HEK293 (cell line): ENCODE data around the gene VAMP5.

Source experiments
- CTCF ChIA-PET: fragments of 350-600 bp; formaldehyde crosslinking; extraction: SDS; loops from one replicate; lab custom pipeline; 2021; ENCODE audit warnings: antibody characterized with exemption; lab: Yijun Ruan, JAX
- POLR2A ChIA-PET: fragments of 300-600 bp; formaldehyde crosslinking; extraction: SDS; loops from one replicate; lab custom pipeline; 2020; ENCODE audit warnings: antibody characterized with exemption, inconsistent platforms; lab: Yijun Ruan, JAX
- H3K27ac ChIP-seq: fragments of 200-500 bp; sonication (Bioruptor generic); 2 replicates; pipeline ENCODE4 v1.5.1; 2014; ENCODE audit warnings: low read depth, low read length, control low read depth, inconsistent platforms; ENCODE audit errors: extremely low read depth
- H3K36me3 ChIP-seq, 2 experiments: fragments of 200-500 bp in 1 of 2; sonication (Bioruptor generic) in 1 of 2; 1 replicate in 1 of 2; 2 replicates in 1 of 2; pipeline ENCODE4 v1.5.1; 2014 to 2017; ENCODE audit warnings: inconsistent platforms in 2 of 2, low read length in 2 of 2; ENCODE audit not compliant: control insufficient read depth in 2 of 2, insufficient read depth in 1 of 2
- H3K4me1 ChIP-seq: fragments of 200-500 bp; sonication (Bioruptor generic); 2 replicates; pipeline ENCODE4 v1.5.1; 2014; ENCODE audit warnings: mild to moderate bottlenecking, low read length, inconsistent platforms; ENCODE audit not compliant: control insufficient read depth, insufficient read depth
- H3K4me3 ChIP-seq: 2 replicates; pipeline ENCODE4 v1.5.1; 2011; ENCODE audit warnings: low read depth, mild to moderate bottlenecking, control low read depth, low read length, moderate library complexity
- H3K9me3 ChIP-seq: fragments of 200-500 bp; sonication (Bioruptor generic); 2 replicates; pipeline ENCODE4 v1.5.1; 2014; ENCODE audit warnings: low read depth, low read length, inconsistent platforms; ENCODE audit not compliant: control insufficient read depth, insufficient read depth
- AEBP2 ChIP-seq: fragments of 450-650 bp; formaldehyde crosslinking; IDR thresholded peaks from 2 replicates; pipeline ENCODE4 v1.5.1; 2016; ENCODE audit warnings: missing biosample characterization, missing genetic modification characterization, borderline replicate concordance
- BCL11A ChIP-seq: fragments of 450-650 bp; formaldehyde crosslinking; IDR thresholded peaks from 2 replicates; pipeline ENCODE4 v1.5.1; 2016; ENCODE audit warnings: low read depth, missing biosample characterization, missing genetic modification characterization
- CTCF ChIP-seq: fragments of 450-650 bp; formaldehyde crosslinking; IDR thresholded peaks from 2 replicates; pipeline ENCODE4 v1.5.1; 2016; ENCODE audit warnings: missing biosample characterization, missing genetic modification characterization
- GLI2 ChIP-seq: fragments of 450-650 bp; formaldehyde crosslinking; IDR thresholded peaks from 2 replicates; pipeline ENCODE4; 2017; ENCODE audit warnings: missing biosample characterization, missing genetic modification characterization, low read depth, borderline replicate concordance
- KLF7 ChIP-seq: fragments of 450-650 bp; formaldehyde crosslinking; IDR thresholded peaks from 2 replicates; pipeline ENCODE4 v1.5.1; 2016; ENCODE audit warnings: missing biosample characterization, missing genetic modification characterization, borderline replicate concordance
- MZF1 ChIP-seq: fragments of 450-650 bp; formaldehyde crosslinking; IDR thresholded peaks from 2 replicates; pipeline ENCODE4 v1.5.1; 2017; ENCODE audit warnings: missing biosample characterization, missing genetic modification characterization, borderline replicate concordance
- PRDM10 ChIP-seq: fragments of 450-650 bp; formaldehyde crosslinking; IDR thresholded peaks from 2 replicates; pipeline ENCODE4 v1.5.1; 2016; ENCODE audit warnings: missing biosample characterization, missing genetic modification characterization
- SP2 ChIP-seq: fragments of 450-650 bp; formaldehyde crosslinking; IDR thresholded peaks from 2 replicates; pipeline ENCODE4 v1.5.1; 2016; ENCODE audit warnings: missing biosample characterization, missing genetic modification characterization
- ZBTB11 ChIP-seq: fragments of 450-650 bp; formaldehyde crosslinking; conservative IDR thresholded peaks from 2 replicates; pipeline ENCODE4 v1.5.1; 2016; ENCODE audit warnings: low read depth, missing biosample characterization, missing genetic modification characterization
- ZBTB21 ChIP-seq: fragments of 450-650 bp; formaldehyde crosslinking; IDR thresholded peaks from 2 replicates; pipeline ENCODE4 v1.5.1; 2017; ENCODE audit warnings: missing biosample characterization, missing genetic modification characterization
- ZNF221 ChIP-seq: fragments of 450-650 bp; formaldehyde crosslinking; IDR thresholded peaks from 2 replicates; pipeline ENCODE4 v1.5.1; 2017; ENCODE audit warnings: missing biosample characterization, missing genetic modification characterization, borderline replicate concordance
- ZNF580 ChIP-seq: fragments of 450-650 bp; formaldehyde crosslinking; IDR thresholded peaks from 2 replicates; pipeline ENCODE4 v1.5.1; 2016; ENCODE audit warnings: missing biosample characterization, missing genetic modification characterization
- ZSCAN30 ChIP-seq: fragments of 450-650 bp; IDR thresholded peaks from 2 replicates; pipeline ENCODE4 v1.5.1; 2018; ENCODE audit warnings: missing biosample characterization, mild to moderate bottlenecking, missing genetic modification characterization, moderate library complexity

VAMP5 gene

GRCh38 chr2:85599468-85600234 lies 15.4 kb downstream of the VAMP5 start:
- POLR2A ChIA-PET, result interaction anchor here (1.0 to 1.1 kb wide), 2 partner anchors 16 to 22 kb away, joined by 3 read pairs; no protein-coding TSS in a partner anchor

GRCh38 chr2:85600235-85600575 lies 16.0 kb downstream of the VAMP5 start:
- POLR2A ChIA-PET, result interaction anchor here (1.1 to 1.6 kb wide), 2 partner anchors 22 to 44 kb away, joined by 3 read pairs; no protein-coding TSS in a partner anchor
- H3K27ac ChIP-seq, result no peak overlapping the region; the same call in 1 of the 2 replicates
- peaks cover 7 to 35% of the 10 kb centered on the region in 2 experiments; a peak in 2 of 3 replicates for H3K36me3 ChIP-seq
- H3K4me1 ChIP-seq, result 0 out of 2 replicates have a peak, but pooled peaks cover 5% of the 10 kb centered on the region
- CTCF ChIA-PET, result interaction anchor here (1.1 kb wide), 1 partner anchor 52 kb away, joined by 3 read pairs; no protein-coding TSS in a partner anchor
- no peaks in the 10 kb centered on the region for H3K9me3 ChIP-seq
- no peak overlapping the region for H3K4me3 ChIP-seq
- TF ChIP-seq KLF7 (tag by site-specific recombination) (no peak), BCL11A (tag by site-specific recombination) (no peak), ZNF580 (tag by site-specific recombination) (no peak), GLI2 (tag by site-specific recombination) (no peak), ZBTB11 (tag by site-specific recombination) (no peak), MZF1 (tag by site-specific recombination) (no peak), ZSCAN30 (tag by site-specific recombination) (no peak), ZBTB21 (tag by site-specific recombination) (no peak)

More at GRCh38 chr2:85599468-85600234, 15.4 kb downstream of the VAMP5 start:
- Histone ChIP-seq H3K9me3 (no peaks in the 10 kb centered on the region), H3K27ac (no peak overlapping the region; the same call in 1 of the 2 replicates), H3K4me3 (no peak overlapping the region), H3K4me1 (0 out of 2 replicates have a peak, but pooled peaks cover 5% of the 10 kb centered on the region), H3K36me3 (peaks cover 7 to 35% of the 10 kb centered on the region in 2 experiments; a peak in 2 of 3 replicates)
- TF ChIP-seq AEBP2 (tag by site-specific recombination) (no peak), SP2 (no peak), ZNF221 (tag by site-specific recombination) (no peak), PRDM10 (tag by site-specific recombination) (0 out of 2 replicates have a peak, but pooled peaks have one; percentile 16), CTCF (no peak)
- CTCF ChIA-PET, result interaction anchor here (0.6 to 1.1 kb wide), 2 partner anchors 51 to 144 kb away, joined by 3 to 4 read pairs; no protein-coding TSS in a partner anchor
